HuH-7 (cell line): Measurements from ENCODE around the gene ERI3.

Experiments
- DNase-seq: peaks from one replicate; pipeline ENCODE4 v3.0.0; 2011; ENCODE audit warnings: low spot score

Gene ERI3

DNA sequence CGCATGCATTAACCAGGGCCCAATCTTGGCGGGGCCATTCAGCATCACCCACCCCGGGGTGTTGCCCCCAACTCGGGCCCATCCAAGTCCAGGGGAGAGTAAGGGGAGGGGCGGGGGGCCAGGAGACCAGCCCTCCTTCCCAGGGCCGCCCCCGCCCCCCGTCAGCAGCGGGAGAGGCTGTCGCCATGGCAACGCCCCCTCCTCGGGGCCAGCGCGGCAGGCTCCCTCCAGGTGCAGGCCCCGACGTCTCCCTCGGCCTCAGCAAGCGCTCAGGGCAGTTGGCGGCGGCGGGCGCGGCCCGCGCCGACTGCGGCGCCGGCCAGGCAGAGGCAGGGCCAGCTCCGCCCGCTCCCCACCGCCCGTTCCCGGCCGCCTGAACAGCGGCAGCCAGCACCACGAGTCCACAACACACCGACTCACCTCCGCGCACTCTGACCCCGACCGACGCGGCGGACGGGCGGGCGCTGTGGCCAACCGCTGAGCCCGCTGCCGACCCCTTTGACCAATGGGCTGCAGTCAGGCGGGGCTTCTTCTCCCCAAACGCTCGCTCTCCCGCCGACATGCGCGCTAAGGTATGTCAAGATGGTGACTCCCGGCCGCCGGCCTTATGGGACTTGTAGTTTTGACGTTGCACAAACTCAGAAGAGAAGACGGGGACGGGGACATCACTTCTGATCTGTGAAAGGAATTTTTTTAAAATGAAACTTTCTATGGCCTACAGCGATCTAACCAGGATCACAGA is at the start of gene ERI3:
Gene ERI3, minus strand, starts transcription at position 418 of the 742 bp plus-strand sequence. Its CDS starts 231 bp downstream, at position 187.
- peak; percentile 98 for DNase-seq

DNA sequence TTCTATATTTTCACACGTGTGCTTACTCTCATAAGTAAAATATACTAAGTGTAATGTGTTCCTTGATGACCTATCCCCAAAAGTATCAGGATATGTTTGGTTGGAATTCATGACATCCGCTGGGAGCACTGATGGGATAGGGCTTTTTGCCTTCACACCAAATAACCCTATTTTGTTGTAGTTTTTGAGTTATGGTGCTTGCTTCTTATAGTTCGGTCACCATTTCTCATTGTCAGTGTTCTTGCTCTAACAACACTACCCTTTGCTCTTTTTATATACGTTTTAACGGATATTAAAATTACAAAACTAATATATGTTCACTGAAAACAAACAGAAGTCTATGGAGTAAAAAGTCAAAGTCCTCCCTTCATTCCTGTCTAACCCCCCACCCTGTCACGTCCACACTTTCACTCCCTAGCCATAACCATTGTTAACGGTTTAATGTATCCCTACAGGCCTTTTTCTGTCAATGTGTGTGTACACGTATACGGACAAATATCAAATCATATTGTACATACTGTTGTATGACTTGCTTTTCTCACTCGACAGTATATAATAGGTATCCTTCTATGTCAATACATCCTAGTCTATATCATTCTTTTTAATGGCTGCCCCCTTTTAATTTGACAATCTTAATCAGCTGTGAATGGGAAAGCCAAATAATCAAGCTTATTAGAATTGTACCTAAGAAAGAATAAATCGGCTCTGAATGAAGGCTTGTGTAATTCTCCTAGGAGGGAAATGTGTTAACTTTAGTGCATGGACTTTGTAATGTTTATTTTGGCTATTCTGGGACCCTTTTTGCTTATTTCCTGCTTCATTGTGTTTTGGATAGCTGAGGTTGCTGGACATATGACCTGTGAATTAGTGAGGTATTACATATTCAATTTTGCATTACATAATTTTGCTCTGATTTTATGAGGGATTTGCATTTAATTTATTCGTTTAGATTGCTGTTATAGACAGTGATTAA is 46.5 kb upstream of the ERI3 start:
- DNase-seq = no peak

DNA sequence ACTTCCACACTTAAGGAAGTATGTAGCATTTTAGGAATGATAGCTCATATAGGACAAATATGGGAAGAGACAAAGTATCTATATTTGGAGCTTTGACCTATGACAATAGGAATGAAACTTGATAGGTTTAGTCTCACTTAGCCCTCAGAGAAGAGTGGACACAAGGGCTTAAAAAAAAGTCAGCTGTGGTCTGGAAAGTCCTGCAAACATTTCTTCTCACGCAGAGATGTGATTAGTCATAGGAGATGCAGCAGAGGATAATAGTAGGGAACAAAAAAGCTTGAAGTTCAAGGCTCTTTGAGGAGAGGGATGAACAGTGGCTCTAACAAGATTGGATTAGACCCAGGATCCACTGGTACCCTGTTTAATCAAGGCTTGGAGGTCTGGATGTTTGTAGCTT is 35.2 kb upstream of the ERI3 start:
- DNase-seq = no peak

DNA sequence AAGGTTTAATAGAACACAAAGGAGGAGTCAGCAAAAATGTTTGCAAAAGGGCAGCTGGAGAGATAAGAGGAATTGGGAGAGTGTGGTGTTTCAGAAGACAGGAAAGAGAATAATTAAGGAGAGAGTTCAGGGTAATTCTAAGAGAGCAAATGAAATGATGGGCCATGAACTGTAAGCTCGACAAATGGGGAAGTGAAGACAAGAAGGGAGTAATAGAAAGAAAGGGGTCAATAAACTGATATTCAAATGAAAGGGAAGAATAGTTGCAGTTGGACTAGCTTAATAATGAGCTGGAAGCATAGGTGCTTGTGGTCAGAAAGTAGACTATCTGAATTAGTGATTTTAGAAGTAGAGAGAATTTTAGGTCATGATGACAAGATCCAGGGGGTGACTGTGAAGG is 34.4 kb upstream of the ERI3 start:
- DNase-seq = no peak

- no peak for DNase-seq
Observed at GRCh38 chr1:44388551-44388950, 33.5 kb upstream of the ERI3 start.

DNA sequence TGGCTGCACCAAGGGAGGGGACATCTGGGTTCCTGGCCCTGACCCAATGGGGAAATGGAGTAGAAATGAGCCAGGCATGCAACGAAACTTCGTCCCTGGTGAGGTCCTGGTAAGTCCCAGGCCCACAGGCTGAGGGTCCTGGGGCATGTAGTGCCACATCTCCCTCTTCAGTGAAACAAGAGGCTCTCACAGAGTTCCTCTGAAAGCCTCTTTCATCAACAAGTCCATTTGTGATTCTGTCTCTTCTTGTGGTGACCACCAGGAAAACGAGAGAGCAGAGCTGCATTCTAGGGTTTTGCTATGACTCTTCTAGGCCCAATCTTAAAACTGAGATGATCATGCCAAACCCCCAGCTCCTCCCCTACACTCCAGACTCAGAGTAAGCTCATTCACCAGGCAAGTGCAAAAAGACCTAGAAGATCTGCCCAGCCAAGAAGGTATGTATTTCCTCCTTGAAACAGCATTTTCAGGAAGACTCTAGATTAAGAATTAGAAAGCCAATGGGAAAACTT is 25.7 kb upstream of the ERI3 start:
- DNase-seq = no peak

- DNase-seq = peak; percentile 67
Observed at GRCh38 chr1:44377925-44378784, 23.1 kb upstream of the ERI3 start.

GRCh38 chr1:44375547-44375946 is 20.5 kb upstream of the ERI3 start:
- DNase-seq = no peak

DNA sequence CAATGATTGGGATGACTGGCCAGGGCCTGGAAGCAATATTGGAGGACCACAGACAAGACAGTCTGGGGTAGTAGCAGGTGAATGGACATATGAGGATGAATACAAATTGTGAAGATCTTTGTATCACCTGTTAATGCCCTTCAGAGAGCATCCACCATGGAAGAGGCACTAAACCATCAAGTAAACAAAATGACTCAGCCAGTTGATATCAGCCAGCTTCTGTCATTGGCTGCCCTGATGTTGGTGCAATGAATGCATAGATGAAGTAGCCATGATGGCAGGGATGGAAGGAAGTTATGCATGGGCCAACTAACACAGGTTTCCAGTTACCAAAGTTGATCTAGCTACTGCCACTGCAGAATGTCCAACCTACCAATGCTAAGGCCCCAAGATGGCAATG is 16.1 kb upstream of the ERI3 start:
- no peak for DNase-seq

DNA sequence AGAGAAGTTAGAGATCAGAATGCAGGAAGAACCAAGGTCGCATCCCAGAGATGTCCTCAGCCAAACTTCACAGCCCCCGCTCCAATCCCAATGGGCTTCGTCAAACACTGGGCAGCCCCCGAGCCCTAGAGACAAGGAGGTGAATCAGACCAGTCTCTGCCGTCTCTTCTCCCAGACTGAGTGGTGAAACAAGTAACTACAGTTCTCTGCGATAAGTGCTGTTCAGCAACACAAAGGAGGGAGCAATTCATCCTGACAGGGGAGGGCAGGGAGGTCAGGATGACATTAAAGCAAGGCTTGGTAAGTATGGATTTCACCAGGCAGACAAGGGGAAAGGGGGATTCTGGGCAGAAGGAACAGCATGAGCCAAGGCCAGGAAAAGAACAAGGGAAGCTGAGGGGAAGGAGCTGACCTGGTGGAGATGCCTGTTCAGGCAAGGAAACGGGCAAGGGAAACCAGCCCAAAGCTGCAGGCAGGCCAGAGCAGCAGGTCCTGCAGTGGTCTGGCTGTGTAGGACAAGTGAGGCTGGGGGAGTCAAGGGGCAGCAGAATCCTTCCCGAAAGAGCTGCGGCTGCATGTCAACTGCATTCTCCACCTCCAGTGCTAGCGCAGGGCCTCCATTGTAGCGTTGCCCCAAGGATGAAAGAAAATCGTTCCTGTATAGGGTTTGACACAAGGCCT is 13.6 kb upstream of the ERI3 start:
- no peak for DNase-seq

GRCh38 chr1:44367944-44368343 is 12.9 kb upstream of the ERI3 start:
- DNase-seq = no peak

DNA sequence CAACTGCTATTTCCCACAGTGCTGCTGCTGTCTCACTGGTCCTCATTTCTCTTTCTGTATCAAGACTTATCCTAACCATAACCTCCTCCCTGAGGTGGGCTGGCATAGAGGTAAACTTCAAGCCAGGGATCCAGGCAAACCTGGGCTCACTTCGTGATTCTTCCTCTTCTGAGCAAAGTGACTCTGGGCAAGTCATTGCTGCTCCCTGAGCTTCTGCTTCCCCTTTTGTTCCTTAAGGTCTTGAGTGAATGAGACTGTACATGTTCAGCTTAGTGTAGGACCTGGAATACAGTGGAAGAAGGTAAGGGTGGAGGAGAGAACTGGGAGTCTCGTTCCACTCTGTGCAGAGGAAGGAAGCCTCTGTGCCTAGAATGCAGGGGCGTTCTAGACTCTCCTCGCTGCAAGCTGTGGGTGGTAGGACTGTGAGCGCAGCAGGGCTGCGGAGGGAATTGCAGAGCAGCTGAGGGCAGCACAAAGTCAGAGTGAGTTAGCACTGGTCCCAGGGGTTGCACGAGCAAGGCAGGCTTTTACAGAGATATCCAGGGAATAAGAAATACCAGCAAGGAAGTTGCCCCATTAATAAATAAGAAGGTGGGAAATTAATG is 11.4 kb upstream of the ERI3 start:
- DNase-seq = no peak

- peak; percentile 31 for DNase-seq
Observed at GRCh38 chr1:44361478-44361877, 6.4 kb upstream of the ERI3 start.

DNA sequence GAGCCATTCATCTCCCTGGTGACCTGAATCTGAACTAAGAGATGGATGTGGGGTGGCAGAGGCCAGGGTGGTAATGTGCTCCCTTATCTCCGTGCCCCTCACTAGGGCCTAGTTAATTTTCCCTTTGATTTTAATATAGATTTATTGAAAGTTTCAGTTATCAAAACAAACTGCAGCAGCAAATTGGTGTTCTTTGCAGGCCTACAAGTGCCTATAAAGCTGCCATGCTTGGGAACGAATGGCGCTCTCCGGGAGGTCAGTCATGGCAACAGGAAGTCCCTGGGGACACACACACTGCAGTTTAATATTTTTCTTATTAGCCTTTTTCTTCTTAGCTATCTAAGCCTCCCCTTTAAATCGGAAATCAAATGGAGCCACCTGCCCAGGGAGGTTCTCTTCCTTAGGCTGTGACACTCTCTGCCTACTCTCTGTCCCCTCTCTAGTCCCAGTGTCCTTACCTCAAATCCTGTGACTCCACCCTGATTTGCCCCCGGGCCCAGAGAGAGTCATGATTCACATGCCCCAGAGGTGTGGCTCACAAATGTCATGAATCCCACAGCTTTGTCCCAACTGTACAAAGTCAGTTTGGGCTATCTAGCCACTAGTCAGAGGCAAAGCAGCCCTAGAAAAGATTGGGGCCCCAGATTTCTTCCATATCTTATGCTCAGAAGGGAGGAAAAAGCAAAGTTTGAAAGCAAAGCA is 4.3 kb upstream of the ERI3 start:
- DNase-seq = no peak

- DNase-seq = no peak
Observed at GRCh38 chr1:44357710-44358109, 2.7 kb upstream of the ERI3 start.

- DNase-seq = no peak
Observed at GRCh38 chr1:44355582-44356305, 687 bp upstream of the ERI3 start.

DNA sequence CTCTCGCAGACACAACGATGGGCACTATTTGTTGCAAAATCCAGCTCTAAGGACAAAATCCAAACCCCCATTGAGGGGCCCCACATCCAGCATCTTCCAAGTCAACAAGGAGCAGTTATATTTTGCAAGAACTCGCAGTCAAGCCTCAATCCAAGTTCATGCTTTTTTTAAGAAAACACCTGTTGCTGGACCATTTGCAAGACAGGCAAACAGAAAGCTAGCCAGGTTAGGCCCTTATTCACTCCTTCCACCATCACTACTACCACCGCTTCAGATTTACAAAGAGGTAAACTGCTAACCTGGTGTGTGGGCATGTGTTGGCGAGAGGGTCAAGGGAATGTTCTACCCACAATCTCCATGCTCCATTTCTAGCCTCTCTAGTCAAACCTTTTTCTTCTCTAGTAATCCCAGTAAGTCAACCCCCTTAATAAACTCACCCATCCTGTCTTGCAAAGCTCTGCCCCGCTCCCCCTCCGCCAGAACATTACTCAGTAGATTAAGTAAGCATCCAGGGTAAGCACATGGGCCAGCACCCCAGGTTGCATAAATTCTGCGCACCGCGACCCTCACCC is 703 bp downstream of the ERI3 start:
- no peak for DNase-seq

GRCh38 chr1:44353604-44354003 is 1.5 kb downstream of the ERI3 start:
- no peak for DNase-seq

DNA sequence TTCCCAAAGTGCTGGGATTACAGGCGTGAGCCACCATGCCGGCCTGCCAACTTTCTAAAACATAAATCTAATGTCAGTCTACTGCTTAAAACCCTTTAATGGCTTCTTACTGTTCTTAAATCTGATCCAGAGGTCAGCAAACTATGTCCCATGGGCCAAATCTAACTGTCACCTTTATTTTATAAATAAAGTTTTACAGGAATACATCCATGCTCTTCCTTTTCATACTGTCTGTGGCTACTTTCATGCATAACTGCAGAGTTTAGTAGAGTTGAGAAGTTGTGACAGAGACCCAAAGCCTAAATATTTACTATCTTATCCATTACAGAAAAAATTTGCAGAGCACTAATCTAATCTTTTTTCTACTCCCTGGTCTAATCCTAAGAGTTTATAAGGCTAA is 3.8 kb downstream of the ERI3 start:
- no peak for DNase-seq
